HCT116 (cell line): Measurements from ENCODE around the gene FAM241A. TPM values are rescaled to one million over a fixed set of nuclear protein-coding genes. Genes with fewer than 3 reads are reported as not detected.

Experiments used
- ATAC-seq: fragments of 200-7000 bp; cut with Tn5 transposase; 2 replicates; pipeline ENCODE4 v1.9.1; 2020; ENCODE audit warnings: mild to moderate bottlenecking, moderate library complexity
- BruUV-seq: library from RNA; stranded (reverse); fragments of 400-500 nt; replicated peaks from 2 replicates; lab custom pipeline; 2021; lab: Mats Ljungman, UMichigan
- CTCF ChIA-PET: fragments of 300-600 bp; sonication (Branson Sonifier 250); formaldehyde crosslinking; loops from one replicate; lab custom pipeline; 2021; ENCODE audit warnings: antibody characterized with exemption; lab: Charles Lee
- POLR2A ChIA-PET: fragments of 300-600, 350-600 bp; sonication (Branson Sonifier 250); formaldehyde crosslinking; loops from one replicate; lab custom pipeline; 2021; ENCODE audit warnings: antibody characterized with exemption; lab: Charles Lee
- RAD21 ChIA-PET, 2 experiments: fragments of 300-600 bp; sonication (Branson Sonifier 250); formaldehyde crosslinking; loops; one replicate each; lab custom pipeline; 2023; ENCODE audit warnings: low total read pairs in 2 of 2; ENCODE audit not compliant: uncharacterized antibody in 2 of 2, unreplicated experiment in 2 of 2, low non-redundant PET in 1 of 2; lab: Charles Lee
- DNase-seq: peaks from one replicate; pipeline ENCODE4 v3.0.0-alpha.2; 2010; ENCODE audit warnings: low read depth, low spot score
- H2AFZ ChIP-seq: fragments of 200-600 bp; shearing (Covaris generic), sonication (generic); 2 replicates; pipeline ENCODE4 v1.6.1; 2017; ENCODE audit warnings: low read depth, mixed run types, mixed read lengths, antibody characterized with exemption, low read length; ENCODE audit not compliant: poor library complexity, severe bottlenecking
- H3K27ac ChIP-seq: 2 replicates; pipeline ENCODE4 v1.5.1; 2012; ENCODE audit warnings: low read depth, low read length
- H3K27me3 ChIP-seq: fragments of 200-600 bp; sonication (generic); 2 replicates; pipeline ENCODE4 v1.6.1; 2016; ENCODE audit warnings: mixed run types, low read length, mixed read lengths; ENCODE audit not compliant: insufficient read depth
- H3K36me3 ChIP-seq, 2 experiments: fragments of 200-500 bp in 1 of 2; fragments of 200-600 bp in 1 of 2; sonication (Bioruptor generic) in 1 of 2; sonication (generic) in 1 of 2; 2 replicates each; pipeline versions ENCODE4 v1.5.1 to v1.6.1; 2014 to 2016; ENCODE audit warnings: low read length in 2 of 2, inconsistent platforms in 1 of 2, mixed read lengths in 1 of 2, mixed run types in 1 of 2; ENCODE audit not compliant: insufficient read depth in 2 of 2, control insufficient read depth in 1 of 2
- H3K4me1 ChIP-seq, 2 experiments: fragments of 200-600 bp in 1 of 2; sonication (generic) in 1 of 2; 2 replicates each; pipeline versions ENCODE4 v1.5.1 to v1.6.1; 2012 to 2017; ENCODE audit warnings: low read length in 2 of 2, inconsistent platforms in 1 of 2, mild to moderate bottlenecking in 1 of 2, mixed read lengths in 1 of 2, mixed run types in 1 of 2, moderate library complexity in 1 of 2; ENCODE audit not compliant: insufficient read depth in 2 of 2, control insufficient read depth in 1 of 2
- H3K4me2 ChIP-seq: fragments of 200-600 bp; sonication (generic); 2 replicates; pipeline ENCODE4 v1.6.1; 2017; ENCODE audit warnings: mixed run types, low read length, mixed read lengths
- H3K4me3 ChIP-seq, 2 experiments: fragments of 200-600 bp in 1 of 2; sonication (generic) in 1 of 2; replicated peaks in 1 of 2; 2 replicates each; pipeline ENCODE4 v1.5.1; 2011 to 2016; ENCODE audit warnings: low read length in 2 of 2, control low read depth in 1 of 2, low read depth in 1 of 2, mild to moderate bottlenecking in 1 of 2, mixed read lengths in 1 of 2, mixed run types in 1 of 2
- H3K79me2 ChIP-seq: fragments of 200-600 bp; sonication (generic); 2 replicates; pipeline ENCODE4 v1.6.1; 2017; ENCODE audit warnings: mild to moderate bottlenecking, mixed run types, low read length, moderate library complexity, mixed read lengths; ENCODE audit not compliant: insufficient read depth
- H3K9ac ChIP-seq: fragments of 200-600 bp; sonication (generic); 2 replicates; pipeline ENCODE4 v1.6.1; 2016; ENCODE audit warnings: low read length, mixed read lengths
- H3K9me2 ChIP-seq: fragments of 200-600 bp; sonication (generic), shearing (Covaris generic); 2 replicates; pipeline ENCODE4 v1.6.1; 2017; ENCODE audit warnings: mixed run types, mild to moderate bottlenecking, moderate library complexity; ENCODE audit not compliant: insufficient read depth
- H3K9me3 ChIP-seq, 2 experiments: fragments of 200-500 bp in 1 of 2; fragments of 200-600 bp in 1 of 2; sonication (Bioruptor generic) in 1 of 2; sonication (generic) in 1 of 2; 2 replicates each; pipeline ENCODE4 v1.6.1; 2014 to 2017; ENCODE audit warnings: low read length in 2 of 2, mixed read lengths in 2 of 2, inconsistent platforms in 1 of 2, low read depth in 1 of 2, mild to moderate bottlenecking in 1 of 2, mixed run types in 1 of 2, moderate library complexity in 1 of 2; ENCODE audit not compliant: control insufficient read depth in 1 of 2, insufficient read depth in 1 of 2
- H4K20me1 ChIP-seq: fragments of 200-600 bp; sonication (generic), shearing (Covaris generic); 2 replicates; pipeline ENCODE4 v1.6.1; 2017; ENCODE audit warnings: mixed run types, mild to moderate bottlenecking, moderate library complexity; ENCODE audit not compliant: insufficient read depth
- CBX3 ChIP-seq: IDR thresholded peaks from 2 replicates; pipeline ENCODE4 v1.6.1; 2012; ENCODE audit warnings: low read depth
- ELF1 ChIP-seq: IDR thresholded peaks from 2 replicates; pipeline ENCODE4 v1.6.1; 2012; ENCODE audit warnings: low read depth, borderline replicate concordance
- EZH2phosphoT487 ChIP-seq: fragments of 200-600 bp; IDR thresholded peaks from 2 replicates; pipeline ENCODE4 v1.6.1; 2018; ENCODE audit warnings: antibody characterized with exemption, borderline replicate concordance
- JUND ChIP-seq: IDR thresholded peaks from 2 replicates; pipeline ENCODE4 v1.6.1; 2012
- POLR2A ChIP-seq: IDR thresholded peaks from 2 replicates; pipeline ENCODE4 v1.7.0; 2011; ENCODE audit warnings: borderline replicate concordance; ENCODE audit not compliant: insufficient read depth, insufficient read length; ENCODE audit errors: extremely low read depth
- SIN3A ChIP-seq: IDR thresholded peaks from 2 replicates; pipeline ENCODE4 v1.6.1; 2012; ENCODE audit warnings: low read depth
- SRF ChIP-seq: IDR thresholded peaks from 2 replicates; pipeline ENCODE4 v1.6.1; 2012; ENCODE audit warnings: low read depth
- TCF7L2 ChIP-seq: IDR thresholded peaks from 2 replicates; pipeline ENCODE4 v1.7.0; 2011; ENCODE audit warnings: borderline replicate concordance, inconsistent platforms; ENCODE audit not compliant: insufficient read depth, insufficient read length; ENCODE audit errors: extremely low read depth
- YY1 ChIP-seq: IDR thresholded peaks from 2 replicates; pipeline ENCODE4 v1.6.1; 2011; ENCODE audit warnings: low read length, low read depth, moderate library complexity, mild to moderate bottlenecking; ENCODE audit not compliant: insufficient replicate concordance; ENCODE audit errors: extremely low read depth
- ZFX ChIP-seq: fragments of 450-650 bp; IDR thresholded peaks from 2 replicates; pipeline ENCODE4 v1.6.1; 2017
- ZNF274 ChIP-seq: fragments of 200-500 bp; sonication (Bioruptor generic); IDR thresholded peaks from 2 replicates; pipeline ENCODE4 v1.6.1; 2014; ENCODE audit warnings: mild to moderate bottlenecking, low read depth, low read length, inconsistent platforms
- intact Hi-C: fragments of 100-400 bp; cut with micrococcal nuclease; formaldehyde crosslinking; loops from 2 replicates; pipeline ENCODE4 v1.10.0; 2022
- total RNA-seq: library from RNA; stranded (reverse); gene quantifications from one replicate; pipeline ENCODE4 v1.2.1, GENCODE V29; 2021; ENCODE audit not compliant: unreplicated experiment
- TF ChIP-seq, protein P1 (sequence below): IDR thresholded peaks from 2 replicates; pipeline ENCODE4 v1.6.1; 2012; ENCODE audit warnings: low read depth
- TF ChIP-seq, protein P2 (sequence below): IDR thresholded peaks from 2 replicates; pipeline ENCODE4 v1.6.1; 2011; ENCODE audit warnings: mild to moderate bottlenecking, low read length, moderate library complexity; ENCODE audit not compliant: insufficient replicate concordance; ENCODE audit errors: extremely low read depth

FAM241A gene
- total RNA-seq, 1 experiment from 2014 or later = 4.5 TPM

DNA sequence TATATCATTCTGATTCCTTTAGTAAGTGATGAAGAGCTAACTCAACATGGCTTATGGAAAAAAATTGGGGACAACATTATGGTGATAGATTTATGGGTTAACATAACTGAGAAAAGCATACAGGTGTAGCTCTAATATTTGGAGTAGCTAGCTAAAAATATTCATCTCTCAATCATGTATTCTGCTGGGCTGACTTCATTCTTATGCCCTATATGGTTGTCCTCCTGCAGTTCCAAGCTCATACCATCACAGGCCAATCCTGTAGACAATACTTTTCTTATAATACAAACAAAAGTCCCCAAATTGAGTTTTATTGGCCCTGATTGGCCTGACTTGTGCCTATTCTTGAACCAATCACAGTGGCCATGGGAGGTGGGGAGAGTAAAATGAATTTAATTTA lies 6.7 kb upstream of the FAM241A start:
- BruUV-seq = no TSS peak
- ATAC-seq (no peak), DNase-seq (no peak)
- Histone ChIP-seq H3K4me2 (no peak overlapping the region), H3K9me3 (no peaks in the 10 kb centered on the region), H3K4me1 (no peaks in the 10 kb centered on the region), H3K9ac (no peak overlapping the region), H3K27me3 (no peaks in the 10 kb centered on the region), H3K36me3 (no peaks in the 10 kb centered on the region), H4K20me1 (no peaks in the 10 kb centered on the region), H3K4me3 (no peak overlapping the region), H3K9me2 (no peaks in the 10 kb centered on the region), H2AFZ (no peak overlapping the region), H3K79me2 (no peaks in the 10 kb centered on the region), H3K27ac (no peak overlapping the region)
- CTCF ChIA-PET = no interaction called here
- RAD21 ChIA-PET = no interaction called here
- POLR2A ChIA-PET = no interaction called here
- TF ChIP-seq YY1 (no peak), JUND (no peak), CBX3 (no peak), ZNF274 (no peak), TCF7L2 (no peak), ZFX (no peak), ELF1 (no peak), EZH2phosphoT487 (no peak), POLR2A (no peak), SIN3A (no peak), SRF (no peak)
- TF ChIP-seq, protein P1, sequence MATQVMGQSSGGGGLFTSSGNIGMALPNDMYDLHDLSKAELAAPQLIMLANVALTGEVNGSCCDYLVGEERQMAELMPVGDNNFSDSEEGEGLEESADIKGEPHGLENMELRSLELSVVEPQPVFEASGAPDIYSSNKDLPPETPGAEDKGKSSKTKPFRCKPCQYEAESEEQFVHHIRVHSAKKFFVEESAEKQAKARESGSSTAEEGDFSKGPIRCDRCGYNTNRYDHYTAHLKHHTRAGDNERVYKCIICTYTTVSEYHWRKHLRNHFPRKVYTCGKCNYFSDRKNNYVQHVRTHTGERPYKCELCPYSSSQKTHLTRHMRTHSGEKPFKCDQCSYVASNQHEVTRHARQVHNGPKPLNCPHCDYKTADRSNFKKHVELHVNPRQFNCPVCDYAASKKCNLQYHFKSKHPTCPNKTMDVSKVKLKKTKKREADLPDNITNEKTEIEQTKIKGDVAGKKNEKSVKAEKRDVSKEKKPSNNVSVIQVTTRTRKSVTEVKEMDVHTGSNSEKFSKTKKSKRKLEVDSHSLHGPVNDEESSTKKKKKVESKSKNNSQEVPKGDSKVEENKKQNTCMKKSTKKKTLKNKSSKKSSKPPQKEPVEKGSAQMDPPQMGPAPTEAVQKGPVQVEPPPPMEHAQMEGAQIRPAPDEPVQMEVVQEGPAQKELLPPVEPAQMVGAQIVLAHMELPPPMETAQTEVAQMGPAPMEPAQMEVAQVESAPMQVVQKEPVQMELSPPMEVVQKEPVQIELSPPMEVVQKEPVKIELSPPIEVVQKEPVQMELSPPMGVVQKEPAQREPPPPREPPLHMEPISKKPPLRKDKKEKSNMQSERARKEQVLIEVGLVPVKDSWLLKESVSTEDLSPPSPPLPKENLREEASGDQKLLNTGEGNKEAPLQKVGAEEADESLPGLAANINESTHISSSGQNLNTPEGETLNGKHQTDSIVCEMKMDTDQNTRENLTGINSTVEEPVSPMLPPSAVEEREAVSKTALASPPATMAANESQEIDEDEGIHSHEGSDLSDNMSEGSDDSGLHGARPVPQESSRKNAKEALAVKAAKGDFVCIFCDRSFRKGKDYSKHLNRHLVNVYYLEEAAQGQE = no peak
- TF ChIP-seq, protein P2, sequence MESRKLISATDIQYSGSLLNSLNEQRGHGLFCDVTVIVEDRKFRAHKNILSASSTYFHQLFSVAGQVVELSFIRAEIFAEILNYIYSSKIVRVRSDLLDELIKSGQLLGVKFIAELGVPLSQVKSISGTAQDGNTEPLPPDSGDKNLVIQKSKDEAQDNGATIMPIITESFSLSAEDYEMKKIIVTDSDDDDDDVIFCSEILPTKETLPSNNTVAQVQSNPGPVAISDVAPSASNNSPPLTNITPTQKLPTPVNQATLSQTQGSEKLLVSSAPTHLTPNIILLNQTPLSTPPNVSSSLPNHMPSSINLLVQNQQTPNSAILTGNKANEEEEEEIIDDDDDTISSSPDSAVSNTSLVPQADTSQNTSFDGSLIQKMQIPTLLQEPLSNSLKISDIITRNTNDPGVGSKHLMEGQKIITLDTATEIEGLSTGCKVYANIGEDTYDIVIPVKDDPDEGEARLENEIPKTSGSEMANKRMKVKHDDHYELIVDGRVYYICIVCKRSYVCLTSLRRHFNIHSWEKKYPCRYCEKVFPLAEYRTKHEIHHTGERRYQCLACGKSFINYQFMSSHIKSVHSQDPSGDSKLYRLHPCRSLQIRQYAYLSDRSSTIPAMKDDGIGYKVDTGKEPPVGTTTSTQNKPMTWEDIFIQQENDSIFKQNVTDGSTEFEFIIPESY = no peak
- intact Hi-C loops = no loop called here
